HCT116 (cell line): ENCODE results near the gene CLSTN1.

Experiments
- CEBPB ChIP-seq: IDR thresholded peaks from 2 replicates; pipeline ENCODE4 v1.6.1; 2012; ENCODE audit warnings: low read depth
- CTCF ChIP-seq, 3 experiments: fragments of 200-600 bp in 1 of 3; sonication (generic) in 1 of 3; IDR thresholded peaks in 2 of 3; conservative IDR thresholded peaks in 1 of 3; 2 replicates each; pipeline ENCODE4 v1.5.1; 2012 to 2017; ENCODE audit warnings: low read depth in 2 of 3, low read length in 2 of 3, antibody characterized with exemption in 1 of 3, borderline replicate concordance in 1 of 3, control low read depth in 1 of 3, mild to moderate bottlenecking in 1 of 3, mixed read lengths in 1 of 3, mixed run types in 1 of 3, moderate library complexity in 1 of 3; ENCODE audit not compliant: insufficient read depth in 1 of 3
- EZH2 ChIP-seq: fragments of 200-600 bp; sonication (generic); IDR thresholded peaks from 2 replicates; pipeline ENCODE4 v1.6.1; 2017; ENCODE audit warnings: antibody characterized with exemption, mixed run types
- RAD21 ChIP-seq: IDR thresholded peaks from 2 replicates; pipeline ENCODE4 v1.6.1; 2012; ENCODE audit warnings: low read depth, mild to moderate bottlenecking

- no peak for TF ChIP-seq CTCF (IDR thresholded peaks at IDR 0.05 in 2 of 3, conservative IDR thresholded peaks at IDR 0.05 in 1 of 3; ENCODE audit: borderline replicate concordance in 1 of 3, insufficient read depth in 1 of 3, low read depth in 2 of 3, low read length in 2 of 3)
- TF ChIP-seq EZH2: no peak
- no peak for TF ChIP-seq CEBPB
- TF ChIP-seq RAD21: no peak
Observed at GRCh38 chr1:9716404-9717192, 107.2 kb downstream of the CLSTN1 start.
